Upper lobe of left lung (tissue), 6 donors: ENCODE data around the gene ATP6V1G2. TPM values are rescaled to one million over a fixed set of nuclear protein-coding genes. Genes with fewer than 3 reads are reported as not detected.

ENCODE experiments used
- ATAC-seq, 2 donors: fragments of 200-7000 bp; cut with Tn5 transposase; one replicate each; pipeline ENCODE4 v1.9.1; 2022; ENCODE audit warnings: mild to moderate bottlenecking in 2 of 2, moderate library complexity in 2 of 2; ENCODE audit not compliant: low FRiP score in 2 of 2
- DNase-seq, 2 donors: peaks; one replicate each; pipeline ENCODE4 v3.0.0-alpha.2; 2019 to 2020
- H3K27ac ChIP-seq, 4 donors: fragments of 200-600 bp; sonication (generic); one replicate each; pipeline ENCODE4 v1.5.1; 2016 to 2019
- H3K27me3 ChIP-seq, 4 donors: fragments of 200-600 bp; sonication (generic); one replicate each; pipeline ENCODE4 v1.5.1; 2017 to 2019
- H3K36me3 ChIP-seq, 4 donors: fragments of 200-600 bp; sonication (generic); one replicate each; pipeline ENCODE4 v1.5.1; 2016 to 2019
- H3K4me1 ChIP-seq, 4 donors: fragments of 200-600 bp; sonication (generic); one replicate each; pipeline ENCODE4 v1.5.1; 2018 to 2019
- H3K4me3 ChIP-seq, 4 donors: fragments of 200-600 bp; sonication (generic); one replicate each; pipeline ENCODE4 v1.5.1; 2017 to 2019; ENCODE audit warnings: mild to moderate bottlenecking in 2 of 4, moderate library complexity in 1 of 4
- H3K9me3 ChIP-seq, 4 donors: fragments of 200-600 bp; sonication (generic); one replicate each; pipeline ENCODE4 v1.5.1; 2018 to 2019
- EP300 ChIP-seq, 4 donors: sonication (generic); formaldehyde crosslinking; IDR thresholded peaks; one replicate each; pipeline ENCODE4 v1.5.1; 2017; ENCODE audit warnings: antibody characterized with exemption in 4 of 4, control low read depth in 2 of 4
- POLR2A ChIP-seq, 4 donors: fragments of 450-650 bp; IDR thresholded peaks; one replicate each; pipeline ENCODE4 v1.5.1; 2016 to 2017; ENCODE audit warnings: antibody characterized with exemption in 4 of 4, mild to moderate bottlenecking in 2 of 4
- POLR2AphosphoS5 ChIP-seq, 2 donors: sonication (generic); formaldehyde crosslinking; IDR thresholded peaks; one replicate each; pipeline ENCODE4 v1.5.1; 2017; ENCODE audit warnings: antibody characterized with exemption in 2 of 2
- WGBS, 2 donors: methylation state at CpG; one replicate each; pipeline ENCODE4 v1.1.5; 2017 to 2018; 5-methylcytosine and 5-hydroxymethylcytosine counted together
- total RNA-seq, 6 donors: library from RNA; depleted of rRNA in 4 of 6; stranded (reverse); fragments of >200 nt in 4 of 6; gene quantifications; one replicate each; pipeline versions ENCODE4 v1.1.0 to v1.2.1, GENCODE V29; 2016 to 2021
- TF ChIP-seq, protein P1 (sequence below), 6 experiments: fragments of 450-650 bp in 4 of 6; fragments of 200-600 bp in 2 of 6; sonication (generic) in 2 of 6; IDR thresholded peaks; one replicate each; pipeline ENCODE4 v1.5.1; 2016 to 2019; ENCODE audit warnings: antibody characterized with exemption in 6 of 6
- donor health status: DM: no; HTN: no; CAD: no; lungs with moderate emphysema.
- donor health status: DM: no; HTN: yes; CAD: no; lungs with severe emphysema.

Gene ATP6V1G2
- total RNA-seq, 6 donors from 2014 or later: 0.55 to 2.0 (median 1.1) TPM

DNA sequence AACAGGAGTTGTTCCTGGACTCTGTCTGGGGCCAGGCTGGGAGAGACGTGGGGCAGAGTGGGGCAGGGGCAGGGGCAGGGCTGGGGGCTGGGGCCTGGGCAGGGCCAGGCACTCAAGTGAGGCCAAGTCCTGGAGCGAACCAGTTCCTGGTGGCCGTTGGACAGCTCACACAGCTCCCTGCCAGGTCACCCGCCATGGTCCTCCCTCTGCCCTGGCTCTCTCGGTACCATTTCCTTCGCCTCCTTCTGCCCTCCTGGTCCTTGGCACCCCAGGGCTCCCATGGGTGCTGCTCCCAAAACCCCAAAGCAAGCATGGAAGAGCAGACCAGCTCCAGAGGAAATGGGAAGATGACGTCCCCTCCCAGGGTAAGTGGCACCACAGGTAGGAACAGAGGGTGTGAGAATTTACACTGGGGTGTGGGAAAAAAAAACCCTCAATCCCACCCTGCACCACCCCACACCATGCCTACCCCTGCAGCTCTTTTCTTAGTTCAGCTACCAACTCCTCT lies 17.5 kb downstream of the ATP6V1G2 start, which contains the start of gene MCCD1:
MCCD1 (plus strand) TSS at position 142 of the 508 bp plus-strand sequence; CDS start at position 195, 53 bp downstream.
- H3K4me1 ChIP-seq: peaks cover 0 to 12% (median 3%) of the 10 kb centered on the region in 4 donors
- 68 to 82% methylated on average over 2 to 7 of the region's 7 CpGs for WGBS, 2 donors
- H3K36me3 ChIP-seq: peaks cover 23 to 50% (median 44%) of the 10 kb centered on the region in 4 donors
- ATAC-seq: peak; percentile 40 to 54
- no peak within 1 kb of the TSS for H3K4me3 ChIP-seq
- H3K27ac ChIP-seq: no peak within 1 kb of the TSS
- H3K9me3 ChIP-seq: no peaks in the 10 kb centered on the region
- DNase-seq: peak in 1 of 2 donors; percentile 50
- TF ChIP-seq POLR2AphosphoS5 (IDR thresholded peaks at IDR 0.05): no peak
- TF ChIP-seq, protein P1, sequence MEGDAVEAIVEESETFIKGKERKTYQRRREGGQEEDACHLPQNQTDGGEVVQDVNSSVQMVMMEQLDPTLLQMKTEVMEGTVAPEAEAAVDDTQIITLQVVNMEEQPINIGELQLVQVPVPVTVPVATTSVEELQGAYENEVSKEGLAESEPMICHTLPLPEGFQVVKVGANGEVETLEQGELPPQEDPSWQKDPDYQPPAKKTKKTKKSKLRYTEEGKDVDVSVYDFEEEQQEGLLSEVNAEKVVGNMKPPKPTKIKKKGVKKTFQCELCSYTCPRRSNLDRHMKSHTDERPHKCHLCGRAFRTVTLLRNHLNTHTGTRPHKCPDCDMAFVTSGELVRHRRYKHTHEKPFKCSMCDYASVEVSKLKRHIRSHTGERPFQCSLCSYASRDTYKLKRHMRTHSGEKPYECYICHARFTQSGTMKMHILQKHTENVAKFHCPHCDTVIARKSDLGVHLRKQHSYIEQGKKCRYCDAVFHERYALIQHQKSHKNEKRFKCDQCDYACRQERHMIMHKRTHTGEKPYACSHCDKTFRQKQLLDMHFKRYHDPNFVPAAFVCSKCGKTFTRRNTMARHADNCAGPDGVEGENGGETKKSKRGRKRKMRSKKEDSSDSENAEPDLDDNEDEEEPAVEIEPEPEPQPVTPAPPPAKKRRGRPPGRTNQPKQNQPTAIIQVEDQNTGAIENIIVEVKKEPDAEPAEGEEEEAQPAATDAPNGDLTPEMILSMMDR (IDR thresholded peaks at IDR 0.05): no peak
- TF ChIP-seq POLR2A (IDR thresholded peaks at IDR 0.05): no peak
- TF ChIP-seq EP300 (IDR thresholded peaks at IDR 0.05): no peak
- H3K27me3 ChIP-seq: no peaks in the 10 kb centered on the region

DNA sequence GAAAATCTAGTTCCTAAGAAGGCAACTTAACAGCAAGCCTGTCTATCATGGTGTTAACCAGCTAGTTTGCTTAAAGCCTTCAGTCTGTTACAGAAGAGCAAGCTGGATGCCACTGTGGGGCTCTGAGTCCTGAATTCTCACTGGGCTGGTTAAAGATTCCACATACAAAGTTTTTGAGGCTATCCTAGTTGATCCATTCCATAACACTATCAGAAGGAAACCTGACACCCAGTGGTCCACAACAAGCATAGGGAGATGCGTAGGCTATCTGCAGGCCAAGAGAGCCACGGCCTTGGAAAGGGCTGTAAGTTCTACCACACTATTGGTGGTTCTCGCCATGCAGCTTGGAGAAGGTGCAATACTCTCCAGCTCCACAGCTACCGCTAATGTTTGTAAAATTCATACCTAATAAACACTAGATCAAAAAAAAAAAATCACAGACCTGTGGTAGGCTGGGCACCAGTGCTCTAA lies 18.1 kb downstream of the ATP6V1G2 start:
- Histone ChIP-seq H3K36me3 (peaks cover 19 to 45% (median 38%) of the 10 kb centered on the region in 4 donors), H3K27me3 (no peaks in the 10 kb centered on the region), H3K4me3 (no peak overlapping the region), H3K9me3 (no peaks in the 10 kb centered on the region), H3K27ac (no peak overlapping the region), H3K4me1 (peaks cover 0 to 12% (median 3%) of the 10 kb centered on the region in 4 donors)
- no peak for DNase-seq
- ATAC-seq: peak in 1 of 2 donors; percentile 29
- 94% methylated on average over 4 of the region's 4 CpGs for WGBS, 2 donors
- TF ChIP-seq POLR2A (IDR thresholded peaks at IDR 0.05): no peak
- TF ChIP-seq, protein P1 (IDR thresholded peaks at IDR 0.05): no peak
- TF ChIP-seq EP300 (IDR thresholded peaks at IDR 0.05): no peak
- TF ChIP-seq POLR2AphosphoS5 (IDR thresholded peaks at IDR 0.05): no peak

DNA sequence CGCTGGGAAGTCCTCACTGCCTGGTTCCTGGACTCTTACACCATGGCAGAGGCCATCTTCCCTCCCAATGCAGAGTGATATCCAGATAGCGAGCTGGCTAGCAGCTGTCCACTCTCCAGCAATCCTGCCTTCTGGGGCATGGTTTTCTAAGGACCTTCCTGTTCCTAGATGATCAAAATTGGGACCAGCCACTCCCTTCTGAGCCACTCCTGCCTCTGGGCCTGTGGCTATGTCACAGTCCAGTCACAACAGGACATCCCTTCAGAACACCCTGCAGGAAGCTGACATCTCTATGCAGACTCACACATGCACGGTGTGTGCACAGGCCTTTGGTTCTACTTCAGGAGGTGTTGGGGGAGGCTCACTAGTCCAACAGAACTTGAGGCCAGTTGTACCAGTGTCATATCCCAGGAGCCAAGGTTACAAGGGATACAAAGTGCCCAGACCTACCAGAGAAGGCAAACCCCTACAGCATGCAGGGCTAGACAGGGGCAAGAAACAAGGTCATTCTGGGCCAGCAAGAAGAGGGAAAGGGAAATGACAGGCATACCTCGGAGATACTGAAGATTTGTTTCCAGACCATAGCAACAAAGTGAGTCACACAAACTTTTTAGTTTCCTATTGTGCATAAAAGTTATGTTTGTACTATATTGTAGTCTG lies 20.3 kb downstream of the ATP6V1G2 start:
- WGBS, 2 donors: 68 to 70% methylated on average over 4 of the region's 4 CpGs

DNA sequence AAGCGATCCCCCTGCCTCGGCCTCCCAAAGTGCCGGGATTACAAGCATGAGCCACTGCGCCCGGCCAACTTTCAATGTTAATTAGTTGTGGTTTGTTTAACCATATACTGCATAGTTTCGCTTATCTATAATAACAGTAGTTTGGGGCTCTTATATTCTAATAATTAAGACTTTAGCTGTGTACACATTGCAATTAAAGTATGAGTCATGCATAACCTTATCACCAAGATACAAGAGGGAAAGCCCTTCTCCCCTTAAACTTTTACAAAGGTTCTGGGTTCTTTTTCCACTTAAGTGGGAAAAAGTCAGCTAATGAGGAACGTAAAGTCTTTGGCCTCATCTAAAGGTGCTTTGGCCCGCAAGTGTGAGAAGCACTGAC lies 20.9 kb downstream of the ATP6V1G2 start:
- peak overlapping the region in 2 of 4 donors; percentile 52 to 68 for H3K27ac ChIP-seq
- no peak for TF ChIP-seq EP300 (IDR thresholded peaks at IDR 0.05)
- TF ChIP-seq POLR2AphosphoS5 (IDR thresholded peaks at IDR 0.05): no peak
- TF ChIP-seq POLR2A (IDR thresholded peaks at IDR 0.05): no peak
- TF ChIP-seq, protein P1 (IDR thresholded peaks at IDR 0.05): no peak
- 63 to 72% methylated on average over 8 of the region's 8 CpGs for WGBS, 2 donors
- no peaks in the 10 kb centered on the region for H3K9me3 ChIP-seq
- peaks cover 0 to 12% (median 3%) of the 10 kb centered on the region in 4 donors for H3K4me1 ChIP-seq
- DNase-seq: no peak
- no peak overlapping the region for H3K4me3 ChIP-seq
- H3K27me3 ChIP-seq: no peaks in the 10 kb centered on the region
- peaks cover 9 to 17% (median 11%) of the 10 kb centered on the region in 4 donors for H3K36me3 ChIP-seq
- no peak for ATAC-seq

More for the DNA sequence above, 20.3 kb downstream of the ATP6V1G2 start:
- Histone ChIP-seq H3K4me1 (peaks cover 0 to 12% (median 3%) of the 10 kb centered on the region in 4 donors), H3K4me3 (no peak overlapping the region), H3K27me3 (no peaks in the 10 kb centered on the region), H3K9me3 (no peaks in the 10 kb centered on the region), H3K36me3 (peaks cover 9 to 22% (median 16%) of the 10 kb centered on the region in 4 donors), H3K27ac (peak overlapping the region in 2 of 4 donors; percentile 52 to 68)
- no peak for DNase-seq
- ATAC-seq: peak in 1 of 2 donors; percentile 34
- TF ChIP-seq, protein P1 (IDR thresholded peaks at IDR 0.05): no peak
- TF ChIP-seq POLR2AphosphoS5 (IDR thresholded peaks at IDR 0.05) (no peak), POLR2A (IDR thresholded peaks at IDR 0.05) (no peak), EP300 (IDR thresholded peaks at IDR 0.05) (no peak)
